Measurements from ENCODE around the gene ANKRD52. TPM values are rescaled to one million over a fixed set of nuclear protein-coding genes. Genes with fewer than 3 reads are reported as not detected.
A peak's percentile ranks its signal among the peaks of the same experiment; 100 is the strongest.

Gene ANKRD52
- total and polyA plus RNA-seq, 9 of the 15 experiments (the other 6 are each of a cell fraction or from before 2014, with no cell fraction given): 0.52 to 46.8 (median 7.9) TPM

GRCh38 chr12:56266693-56267442 is 8.7 kb upstream of the ANKRD52 start, which contains the start of gene COQ10A (continued):
- TF ChIP-seq RBBP5 (IDR thresholded peaks at IDR 0.05; ENCODE audit: borderline replicate concordance, insufficient read depth, low read length, poor library complexity, severe bottlenecking): peak; percentile 40
- 0 out of 2 replicates have a peak, but pooled peaks have one; percentile 12 for TF ChIP-seq C11orf30 (IDR thresholded peaks at IDR 0.05; ENCODE audit: low read depth)
- no peak for TF ChIP-seq ZNF282 (CRISPR knock-in tag; IDR thresholded peaks at IDR 0.05)
- no peak for TF ChIP-seq ZFP36 (IDR thresholded peaks at IDR 0.05; ENCODE audit: low read depth, low read length, partially characterized antibody)
- TF ChIP-seq RUNX1 (IDR thresholded peaks at IDR 0.05; ENCODE audit: low read depth): no peak
- TF ChIP-seq CAMTA2 (CRISPR knock-in tag; conservative IDR thresholded peaks at IDR 0.05): no peak
- TF ChIP-seq ZBTB40 (IDR thresholded peaks at IDR 0.05): peak; percentile 91
- no peak for TF ChIP-seq ZBTB40 (CRISPR knock-in tag; IDR thresholded peaks at IDR 0.05)
- no peak for TF ChIP-seq MAFF (IDR thresholded peaks at IDR 0.05; ENCODE audit: low read length)
- no peak for TF ChIP-seq MTA2 (IDR thresholded peaks at IDR 0.05; ENCODE audit: low read depth)
- no peak for TF ChIP-seq ZNF644 (tag; IDR thresholded peaks at IDR 0.05; ENCODE audit: low read depth)
- TF ChIP-seq, protein P1, sequence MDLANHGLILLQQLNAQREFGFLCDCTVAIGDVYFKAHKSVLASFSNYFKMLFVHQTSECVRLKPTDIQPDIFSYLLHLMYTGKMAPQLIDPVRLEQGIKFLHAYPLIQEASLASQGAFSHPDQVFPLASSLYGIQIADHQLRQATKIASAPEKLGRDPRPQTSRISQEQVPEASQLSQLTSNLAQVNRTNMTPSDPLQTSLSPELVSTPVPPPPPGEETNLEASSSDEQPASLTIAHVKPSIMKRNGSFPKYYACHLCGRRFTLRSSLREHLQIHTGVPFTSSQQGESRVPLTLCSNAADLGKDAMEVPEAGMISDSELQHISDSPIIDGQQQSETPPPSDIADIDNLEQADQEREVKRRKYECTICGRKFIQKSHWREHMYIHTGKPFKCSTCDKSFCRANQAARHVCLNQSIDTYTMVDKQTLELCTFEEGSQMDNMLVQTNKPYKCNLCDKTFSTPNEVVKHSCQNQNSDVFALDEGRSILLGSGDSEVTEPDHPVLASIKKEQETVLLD (IDR thresholded peaks at IDR 0.05): no peak
- TF ChIP-seq ZNF12 (CRISPR knock-in tag; IDR thresholded peaks at IDR 0.05): no peak
- no peak for TF ChIP-seq NCOR1 (IDR thresholded peaks at IDR 0.05)
- TF ChIP-seq NRF1 (conservative IDR thresholded peaks at IDR 0.05 in 1 of 2, IDR thresholded peaks at IDR 0.05 in 1 of 2): peak in 1 of 2 experiments; percentile 87
- TF ChIP-seq, protein P2, sequence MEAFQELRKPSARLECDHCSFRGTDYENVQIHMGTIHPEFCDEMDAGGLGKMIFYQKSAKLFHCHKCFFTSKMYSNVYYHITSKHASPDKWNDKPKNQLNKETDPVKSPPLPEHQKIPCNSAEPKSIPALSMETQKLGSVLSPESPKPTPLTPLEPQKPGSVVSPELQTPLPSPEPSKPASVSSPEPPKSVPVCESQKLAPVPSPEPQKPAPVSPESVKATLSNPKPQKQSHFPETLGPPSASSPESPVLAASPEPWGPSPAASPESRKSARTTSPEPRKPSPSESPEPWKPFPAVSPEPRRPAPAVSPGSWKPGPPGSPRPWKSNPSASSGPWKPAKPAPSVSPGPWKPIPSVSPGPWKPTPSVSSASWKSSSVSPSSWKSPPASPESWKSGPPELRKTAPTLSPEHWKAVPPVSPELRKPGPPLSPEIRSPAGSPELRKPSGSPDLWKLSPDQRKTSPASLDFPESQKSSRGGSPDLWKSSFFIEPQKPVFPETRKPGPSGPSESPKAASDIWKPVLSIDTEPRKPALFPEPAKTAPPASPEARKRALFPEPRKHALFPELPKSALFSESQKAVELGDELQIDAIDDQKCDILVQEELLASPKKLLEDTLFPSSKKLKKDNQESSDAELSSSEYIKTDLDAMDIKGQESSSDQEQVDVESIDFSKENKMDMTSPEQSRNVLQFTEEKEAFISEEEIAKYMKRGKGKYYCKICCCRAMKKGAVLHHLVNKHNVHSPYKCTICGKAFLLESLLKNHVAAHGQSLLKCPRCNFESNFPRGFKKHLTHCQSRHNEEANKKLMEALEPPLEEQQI (IDR thresholded peaks at IDR 0.05): no peak

Data from K562 (cell line).